Activated CD4-positive, alpha-beta T cell treated with anti-CD3 and anti-CD28 coated beads, Interleukin-2, amount 10 ng/mL, durations not matched to agents 7 days and 5 days (primary cell): ENCODE data around the gene TAF13. TPM values are rescaled to one million over a fixed set of nuclear protein-coding genes. Genes with fewer than 3 reads are reported as not detected.

Experiments
- CTCF ChIA-PET: fragments of 350-600 bp; sonication (Branson Sonifier 250); formaldehyde crosslinking; loops from one replicate; lab custom pipeline; 2021; ENCODE audit warnings: antibody characterized with exemption; lab: Charles Lee
- POLR2A ChIA-PET: fragments of 350-600 bp; sonication (Branson Sonifier 250); formaldehyde crosslinking; loops from one replicate; lab custom pipeline; 2021; ENCODE audit warnings: antibody characterized with exemption; lab: Charles Lee
- DNase-seq: peaks from one replicate; pipeline ENCODE4 v3.0.0-alpha.2; 2020
- H3K27ac Mint-ChIP-seq: one replicate; pipeline ENCODE4 v1.8.0; 2021; ENCODE audit warnings: mild to moderate bottlenecking, moderate library complexity, mixed read lengths
- H3K27me3 Mint-ChIP-seq: one replicate; pipeline ENCODE4 v1.8.0; 2021; ENCODE audit warnings: mixed read lengths
- H3K36me3 Mint-ChIP-seq: one replicate; pipeline ENCODE4 v1.8.0; 2021; ENCODE audit warnings: low read depth, mixed read lengths
- H3K4me1 Mint-ChIP-seq: one replicate; pipeline ENCODE4 v1.8.0; 2021; ENCODE audit warnings: mixed read lengths
- H3K4me3 Mint-ChIP-seq: one replicate; pipeline ENCODE4 v1.8.0; 2021; ENCODE audit warnings: mild to moderate bottlenecking, moderate library complexity, mixed read lengths
- H3K9me3 Mint-ChIP-seq: one replicate; pipeline ENCODE4 v1.8.0; 2021; ENCODE audit warnings: mixed read lengths
- total RNA-seq, 2 experiments: library from RNA; stranded (reverse); gene quantifications; one replicate each; pipeline ENCODE4 v1.2.3, GENCODE V29; 2021

The TAF13 gene
- total RNA-seq, 2 experiments from 2014 or later: 16.0 to 17.5 TPM

GRCh38 chr1:109090196-109091077, 14.6 kb upstream of the TAF13 start, which contains the start of gene TMEM167B:
TSS of gene TMEM167B (plus strand) at chr1:109090764. CDS start at chr1:109090873, 109 bp downstream.
- H3K36me3 Mint-ChIP-seq: peaks cover 31% of the 10 kb centered on the region
- peak within 1 kb of the TSS; percentile 80 for H3K4me3 Mint-ChIP-seq

GRCh38 chr1:109089242-109090015, 13.6 kb upstream of the TAF13 start:
- H3K27me3 Mint-ChIP-seq: no peaks in the 10 kb centered on the region
- ChIA-PET CTCF (interaction anchor here (0.6 to 1.6 kb wide), 5 partner anchors 11 to 1812 kb away, joined by 3 to 9 read pairs (median 4); partner anchors contain the start of gene TAF13), POLR2A (interaction anchor here (1.6 kb wide), 1 partner anchor 11 kb away, joined by 8 read pairs; no protein-coding TSS in a partner anchor)
- DNase-seq: peak; percentile 65
- H3K27ac Mint-ChIP-seq: peak overlapping the region; percentile 97
- H3K36me3 Mint-ChIP-seq: peaks cover 22% of the 10 kb centered on the region
- peaks cover 40% of the 10 kb centered on the region for H3K4me1 Mint-ChIP-seq
- no peaks in the 10 kb centered on the region for H3K9me3 Mint-ChIP-seq
- peak overlapping the region; percentile 80 for H3K4me3 Mint-ChIP-seq

More at GRCh38 chr1:109090196-109091077, 14.6 kb upstream of the TAF13 start, which contains the start of gene TMEM167B:
- peak; percentile 93 for DNase-seq
- ChIA-PET CTCF (interaction anchor here (0.6 to 1.7 kb wide), 7 partner anchors 9 to 556 kb away, joined by 3 to 21 read pairs (median 3); a partner anchor contains a TSS), POLR2A (interaction anchor here (0.6 to 1.6 kb wide), 2 partner anchors 10 to 20 kb away, joined by 3 to 8 read pairs; no protein-coding TSS in a partner anchor)
- H3K27ac Mint-ChIP-seq: peak within 1 kb of the TSS; percentile 97
- H3K27me3 Mint-ChIP-seq: no peaks in the 10 kb centered on the region
- peaks cover 37% of the 10 kb centered on the region for H3K4me1 Mint-ChIP-seq
- H3K9me3 Mint-ChIP-seq: no peaks in the 10 kb centered on the region

GRCh38 chr1:109084563-109085517, 9.0 kb upstream of the TAF13 start:
- Mint-ChIP-seq H3K4me1 (peaks cover 15% of the 10 kb centered on the region), H3K27me3 (no peaks in the 10 kb centered on the region), H3K36me3 (no peaks in the 10 kb centered on the region), H3K4me3 (no peak overlapping the region), H3K9me3 (no peaks in the 10 kb centered on the region), H3K27ac (no peak overlapping the region)
- no peak for DNase-seq
- ChIA-PET POLR2A (no interaction called here), CTCF (interaction anchor here (0.6 to 5.2 kb wide), 7 partner anchors 9 to 146 kb away, joined by 3 to 18 read pairs (median 3); partner anchors contain the start of genes CLCC1 and TAF13)

GRCh38 chr1:109083923-109084322, 8.1 kb upstream of the TAF13 start:
- Mint-ChIP-seq H3K27me3 (no peaks in the 10 kb centered on the region), H3K36me3 (no peaks in the 10 kb centered on the region), H3K9me3 (no peaks in the 10 kb centered on the region), H3K27ac (no peak overlapping the region), H3K4me1 (peaks cover 7% of the 10 kb centered on the region), H3K4me3 (no peak overlapping the region)
- CTCF ChIA-PET: interaction anchor here (1.0 to 5.2 kb wide), 4 partner anchors 8 to 16 kb away, joined by 3 to 18 read pairs (median 4); no protein-coding TSS in a partner anchor
- POLR2A ChIA-PET: no interaction called here
- DNase-seq: no peak

GRCh38 chr1:109083501-109083900, 7.7 kb upstream of the TAF13 start:
- Mint-ChIP-seq H3K4me3 (no peak overlapping the region), H3K9me3 (no peaks in the 10 kb centered on the region), H3K27ac (no peak overlapping the region), H3K27me3 (no peaks in the 10 kb centered on the region), H3K36me3 (no peaks in the 10 kb centered on the region), H3K4me1 (peaks cover 7% of the 10 kb centered on the region)
- ChIA-PET POLR2A (interaction anchor here (0.5 kb wide), 1 partner anchor 463 kb away, joined by 3 read pairs; no protein-coding TSS in a partner anchor), CTCF (interaction anchor here (0.5 to 5.2 kb wide), 5 partner anchors 8 to 129 kb away, joined by 3 to 18 read pairs (median 3); no protein-coding TSS in a partner anchor)
- DNase-seq: no peak

- H3K27me3 Mint-ChIP-seq: no peaks in the 10 kb centered on the region
- H3K36me3 Mint-ChIP-seq: no peaks in the 10 kb centered on the region
- H3K4me3 Mint-ChIP-seq: no peak overlapping the region
- peaks cover 16% of the 10 kb centered on the region for H3K4me1 Mint-ChIP-seq
- ChIA-PET CTCF (no interaction called here), POLR2A (interaction anchor here (0.7 kb wide), 1 partner anchor 410 kb away, joined by 3 read pairs; no protein-coding TSS in a partner anchor)
- no peaks in the 10 kb centered on the region for H3K9me3 Mint-ChIP-seq
- H3K27ac Mint-ChIP-seq: no peak overlapping the region
- DNase-seq: no peak
These were observed 4.8 kb upstream of the TAF13 start for GRCh38 chr1:109080441-109081082.

- Mint-ChIP-seq H3K36me3 (peaks cover 1% of the 10 kb centered on the region), H3K4me3 (no peak overlapping the region), H3K9me3 (no peaks in the 10 kb centered on the region), H3K4me1 (peaks cover 18% of the 10 kb centered on the region), H3K27me3 (no peaks in the 10 kb centered on the region), H3K27ac (no peak overlapping the region)
- ChIA-PET CTCF (interaction anchor here (1.1 kb wide), 1 partner anchor 11 kb away, joined by 3 read pairs; the partner anchor contains the start of gene TMEM167B), POLR2A (no interaction called here)
- no peak for DNase-seq
These were observed 3.4 kb upstream of the TAF13 start for GRCh38 chr1:109079240-109079622.

GRCh38 chr1:109078317-109078716, 2.5 kb upstream of the TAF13 start:
- Mint-ChIP-seq H3K4me3 (no peak overlapping the region), H3K4me1 (peaks cover 20% of the 10 kb centered on the region), H3K9me3 (no peaks in the 10 kb centered on the region), H3K27ac (no peak overlapping the region), H3K27me3 (no peaks in the 10 kb centered on the region), H3K36me3 (peaks cover 4% of the 10 kb centered on the region)
- ChIA-PET CTCF (interaction anchor here (1.1 to 1.3 kb wide), 2 partner anchors 12 to 35 kb away, joined by 3 to 5 read pairs; partner anchors contain the start of genes ELAPOR1 and TMEM167B), POLR2A (interaction anchor here (0.7 kb wide), 1 partner anchor 14 kb away, joined by 3 read pairs; no protein-coding TSS in a partner anchor)
- no peak for DNase-seq

GRCh38 chr1:109069294-109069693, 6.5 kb downstream of the TAF13 start:
- Mint-ChIP-seq H3K9me3 (no peaks in the 10 kb centered on the region), H3K27ac (no peak overlapping the region), H3K36me3 (peaks cover 14% of the 10 kb centered on the region), H3K27me3 (no peaks in the 10 kb centered on the region), H3K4me1 (peaks cover 2% of the 10 kb centered on the region), H3K4me3 (no peak overlapping the region)
- DNase-seq: no peak
- ChIA-PET CTCF (interaction anchor here (0.6 to 1.6 kb wide), 2 partner anchors 9 to 113 kb away, joined by 3 to 4 read pairs; no protein-coding TSS in a partner anchor), POLR2A (no interaction called here)

GRCh38 chr1:109067883-109068282, 7.9 kb downstream of the TAF13 start:
- Mint-ChIP-seq H3K27me3 (no peaks in the 10 kb centered on the region), H3K9me3 (no peaks in the 10 kb centered on the region)
- DNase-seq: no peak

GRCh38 chr1:109065137-109065536, 10.7 kb downstream of the TAF13 start:
- ChIA-PET CTCF (no interaction called here), POLR2A (no interaction called here)
- Mint-ChIP-seq H3K36me3 (peaks cover 12% of the 10 kb centered on the region), H3K27me3 (no peaks in the 10 kb centered on the region), H3K27ac (no peak overlapping the region), H3K4me3 (no peak overlapping the region), H3K9me3 (no peaks in the 10 kb centered on the region), H3K4me1 (no peaks in the 10 kb centered on the region)
- no peak for DNase-seq

More at GRCh38 chr1:109067883-109068282, 7.9 kb downstream of the TAF13 start:
- ChIA-PET CTCF (interaction anchor here (0.6 to 2.2 kb wide), 4 partner anchors 9 to 71 kb away, joined by 3 to 9 read pairs (median 4); no protein-coding TSS in a partner anchor), POLR2A (no interaction called here)
- Mint-ChIP-seq H3K27ac (no peak overlapping the region), H3K36me3 (peaks cover 10% of the 10 kb centered on the region), H3K4me1 (no peaks in the 10 kb centered on the region), H3K4me3 (no peak overlapping the region)
